ENCODE data around the gene KNL1.
"Not testable (repeated sequence)": the region's sequence is repeated elsewhere in the genome, so short reads cannot be mapped to it uniquely, and the experiment has no call there.

KNL1 gene

GRCh38 chr15:40590667-40591050, 3.4 kb upstream of the KNL1 start:
- no peak for DNase-seq

GRCh38 chr15:40591389-40591788, 2.7 kb upstream of the KNL1 start:
- no peak for DNase-seq

- DNase-seq: no peak
These were observed 884 bp upstream of the KNL1 start for GRCh38 chr15:40593165-40593564.

GRCh38 chr15:40594429-40594836, 384 bp downstream of the KNL1 start:
- DNase-seq: peak; percentile 82

GRCh38 chr15:40595219-40595618, 1.2 kb downstream of the KNL1 start:
- no peak for DNase-seq

- DNase-seq: no peak
These were observed 1.7 kb downstream of the KNL1 start for GRCh38 chr15:40595773-40596172.

- DNase-seq: no peak
These were observed 3.0 kb downstream of the KNL1 start for GRCh38 chr15:40597024-40597423.

- DNase-seq: no peak
These were observed 4.1 kb downstream of the KNL1 start for GRCh38 chr15:40598126-40598525.

- no peak for DNase-seq
These were observed 4.6 kb downstream of the KNL1 start for GRCh38 chr15:40598672-40599071.

GRCh38 chr15:40600956-40601355, 6.9 kb downstream of the KNL1 start:
- DNase-seq: no peak

- DNase-seq: no peak
These were observed 9.9 kb downstream of the KNL1 start for GRCh38 chr15:40603935-40604334.

GRCh38 chr15:40613080-40613479, 19.0 kb downstream of the KNL1 start:
- no peak for DNase-seq

GRCh38 chr15:40618023-40618422, 24.0 kb downstream of the KNL1 start:
- DNase-seq: no peak

GRCh38 chr15:40618906-40619305, 24.9 kb downstream of the KNL1 start:
- no peak for DNase-seq

- DNase-seq: no peak
These were observed 29.3 kb downstream of the KNL1 start for GRCh38 chr15:40623361-40623760.

GRCh38 chr15:40630313-40630712, 36.3 kb downstream of the KNL1 start:
- no peak for DNase-seq

- DNase-seq: no peak
These were observed 39.1 kb downstream of the KNL1 start for GRCh38 chr15:40633178-40633577.

- DNase-seq: no peak
These were observed 43.2 kb downstream of the KNL1 start for GRCh38 chr15:40637221-40637745.

- DNase-seq: no peak
These were observed 45.6 kb downstream of the KNL1 start for GRCh38 chr15:40639677-40640076.

- DNase-seq: no peak
These were observed 53.5 kb downstream of the KNL1 start for GRCh38 chr15:40647523-40647922.

GRCh38 chr15:40650479-40650878, 56.4 kb downstream of the KNL1 start:
- no peak for DNase-seq

GRCh38 chr15:40660686-40661085, 66.6 kb downstream of the KNL1 start:
- DNase-seq: no peak

- no peak for DNase-seq
These were observed 70.9 kb downstream of the KNL1 start for GRCh38 chr15:40664909-40665308.

GRCh38 chr15:40676290-40676689, 82.2 kb downstream of the KNL1 start:
- not testable (repeated sequence) for DNase-seq

- DNase-seq: not testable (repeated sequence)
These were observed 82.9 kb downstream of the KNL1 start for GRCh38 chr15:40676906-40677305.

GRCh38 chr15:40680151-40680550, 86.1 kb downstream of the KNL1 start:
- DNase-seq: no peak
